ENCODE data around the gene SASH1.

Gene SASH1

DNA sequence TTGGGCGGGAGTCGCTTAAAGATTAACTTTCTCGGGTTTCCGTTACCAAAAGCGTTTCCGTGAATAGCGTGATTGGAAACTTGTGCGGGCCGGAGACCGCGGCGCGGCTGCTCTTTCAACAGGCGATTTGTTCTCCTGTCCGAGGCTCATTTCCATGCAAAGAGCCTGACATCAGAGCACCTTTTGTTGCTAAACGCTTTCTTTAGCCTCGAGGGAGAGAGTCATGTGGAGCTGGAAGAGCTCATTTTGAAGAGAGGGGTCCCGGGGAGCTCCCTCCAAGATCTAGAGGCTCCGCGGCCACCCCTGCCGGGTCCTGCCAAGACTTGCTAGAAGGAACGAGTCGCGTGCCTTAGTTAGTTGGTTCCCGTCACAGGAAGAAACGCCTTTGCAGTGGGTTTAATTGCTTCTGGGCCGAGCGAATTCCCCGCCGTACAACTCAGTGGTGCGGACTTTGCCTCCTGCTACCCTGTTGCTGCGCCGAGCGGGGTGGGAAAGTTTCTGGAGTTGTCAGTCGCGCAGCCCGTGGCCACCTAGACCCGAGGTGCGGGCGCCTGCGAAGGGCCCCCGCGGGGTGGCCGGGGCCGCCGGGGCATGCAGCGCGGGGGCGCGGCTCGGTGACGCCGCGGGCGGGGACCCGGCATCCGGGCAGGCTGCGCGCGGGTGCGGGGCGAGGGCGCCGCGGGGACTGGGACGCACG, at the start of gene SASH1:
Gene SASH1, plus strand, starts transcription at position 489 of the 697 bp plus-strand sequence. CDS start 230 bp downstream, outside the sequence.
- ATAC-seq, result no peak

DNA sequence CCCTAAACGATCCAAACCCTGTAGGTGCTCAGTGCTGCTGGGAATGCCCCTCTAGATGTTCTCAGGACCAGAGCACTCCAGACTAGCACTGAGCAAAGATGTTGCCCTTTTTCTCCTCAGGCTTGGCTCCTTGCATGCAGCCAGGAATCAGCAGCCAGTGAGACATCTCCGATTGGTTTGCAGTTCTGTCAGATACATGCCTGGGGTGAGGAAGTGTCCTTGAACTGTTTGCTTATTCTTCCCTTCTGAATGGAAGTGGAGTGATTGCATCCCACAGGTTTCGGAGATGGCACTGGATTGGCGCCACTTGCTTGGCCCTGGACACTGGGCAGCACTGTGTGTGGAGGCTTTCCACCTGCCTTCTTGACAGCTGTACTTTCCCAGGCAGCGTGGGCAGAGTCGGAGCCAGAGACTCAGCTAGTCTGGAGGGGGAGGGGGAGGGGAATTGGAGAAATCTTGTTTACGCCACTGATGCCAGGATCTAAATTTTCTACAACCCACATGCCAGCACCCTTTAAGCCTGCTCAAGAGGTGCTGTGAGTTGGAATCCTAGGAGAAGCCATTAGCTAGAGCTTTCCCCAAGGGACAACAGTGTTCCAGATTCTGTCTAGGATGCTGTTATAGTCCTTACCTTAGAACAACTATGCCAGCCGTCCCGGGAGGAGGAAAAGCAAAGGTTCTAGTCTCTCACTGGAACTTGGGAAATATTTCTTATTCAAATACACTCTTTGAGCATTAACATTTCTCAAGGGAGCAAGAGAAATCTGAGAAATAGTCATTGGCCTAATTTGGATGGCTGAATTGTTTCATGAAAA, 49.2 kb upstream of the SASH1 start:
- ATAC-seq, result no peak

DNA sequence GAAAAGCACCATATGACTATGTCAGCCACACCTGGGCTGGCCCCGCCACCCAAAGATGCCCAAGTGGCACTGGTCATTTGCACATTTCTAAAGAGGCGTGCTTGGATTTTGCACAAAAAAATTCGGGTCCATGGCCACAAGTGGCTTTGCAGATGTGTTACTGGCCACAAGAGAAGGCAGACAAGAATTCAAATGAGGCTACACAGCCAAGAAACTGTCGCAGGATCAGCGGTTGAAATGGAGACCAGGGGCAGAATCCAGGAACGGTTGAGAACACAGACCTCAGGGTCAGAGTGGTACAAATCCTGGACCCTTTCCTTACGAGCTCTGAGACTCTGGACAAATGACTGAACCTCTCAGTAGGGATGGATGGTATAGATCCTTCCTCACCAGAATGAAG, 48.6 kb upstream of the SASH1 start:
- ATAC-seq, result no peak

DNA sequence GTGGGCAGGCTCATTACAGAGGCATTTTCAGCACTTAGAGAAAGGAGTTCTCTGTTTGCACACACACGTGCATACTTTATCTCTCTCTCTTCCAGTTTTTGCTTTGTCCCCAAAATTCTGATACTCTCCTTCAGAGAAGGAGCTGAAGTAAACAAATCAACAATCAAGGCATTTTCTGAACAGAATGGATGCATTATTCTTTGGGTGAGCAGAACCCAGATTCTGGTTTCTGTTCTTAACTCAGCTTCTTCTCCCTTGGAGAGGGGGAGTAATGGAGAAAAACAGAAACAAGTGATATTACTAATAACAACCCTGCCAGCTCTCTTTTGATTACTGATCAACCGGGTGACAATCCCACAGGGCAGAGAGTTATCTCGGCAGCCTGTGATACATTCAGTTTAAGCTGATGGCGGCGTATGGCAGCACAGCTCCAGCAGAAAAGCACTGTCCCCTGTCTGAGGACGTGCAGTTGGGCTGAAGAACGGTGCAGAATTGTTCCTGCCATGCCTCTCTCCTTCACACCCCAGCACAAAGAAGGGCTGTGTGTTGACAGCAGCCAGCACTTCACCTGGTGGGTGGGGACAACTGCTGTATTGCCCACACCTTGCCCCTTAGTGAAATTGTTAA, 47.3 kb upstream of the SASH1 start:
- ATAC-seq, result no peak

DNA sequence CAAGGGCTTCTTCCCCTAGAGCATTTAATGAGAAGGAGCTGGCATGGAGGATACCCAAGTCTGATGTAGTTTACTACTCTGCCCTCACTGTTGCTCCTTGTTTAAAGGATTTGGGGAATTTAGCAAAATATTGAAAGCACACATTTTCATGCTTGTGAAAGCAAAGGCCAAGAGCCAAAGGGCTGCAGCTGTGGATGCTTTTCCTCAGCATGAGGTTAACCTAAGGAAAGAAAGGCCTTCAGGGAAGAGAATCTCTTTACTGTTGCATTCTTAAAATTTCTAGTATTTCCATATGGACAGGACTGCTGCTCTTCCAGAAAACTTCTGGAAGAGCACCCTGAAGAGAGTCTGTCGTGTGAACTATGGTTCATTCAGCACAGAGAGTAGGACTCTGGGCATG, 45.9 kb upstream of the SASH1 start:
- no peak for ATAC-seq

DNA sequence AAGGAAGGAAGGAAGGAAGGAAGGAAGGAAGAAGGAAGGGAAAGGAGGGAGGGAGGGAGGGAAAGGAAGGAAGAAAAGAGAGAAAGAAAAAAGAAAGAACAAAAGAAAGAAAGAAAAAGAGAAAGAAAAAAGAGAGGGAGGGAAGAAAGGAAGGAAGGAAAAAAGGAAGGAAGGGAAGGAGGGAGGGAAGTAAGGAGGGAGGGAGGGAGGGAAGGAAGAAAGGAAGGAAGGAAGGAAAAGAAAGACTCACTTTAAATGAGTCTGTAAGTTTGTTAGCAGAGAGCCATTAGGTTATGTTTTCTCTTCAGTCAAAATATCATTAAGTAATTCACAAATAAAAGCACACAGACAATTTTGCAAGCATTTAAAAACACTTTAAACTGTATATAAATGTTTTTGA, 44.0 kb upstream of the SASH1 start:
- ATAC-seq, result no peak

DNA sequence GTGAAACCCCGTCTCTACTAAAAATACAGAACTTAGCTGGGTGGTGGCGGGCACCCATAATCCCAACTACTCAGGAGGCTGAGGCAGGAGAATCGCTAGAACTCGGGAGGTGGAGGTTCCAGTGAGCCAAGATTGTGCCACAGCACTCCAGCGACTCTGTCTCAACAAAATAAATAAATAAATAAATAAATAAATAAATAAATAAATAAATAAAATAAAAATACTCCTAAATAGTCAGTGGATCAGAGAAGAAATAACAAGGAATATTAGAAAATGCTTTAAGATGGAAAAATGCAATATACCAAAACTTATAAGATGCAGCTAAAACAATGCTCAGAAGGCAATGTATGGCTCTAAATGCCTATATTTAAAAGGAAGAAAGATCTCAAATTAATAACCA, 39.0 kb upstream of the SASH1 start:
- no peak for ATAC-seq

DNA sequence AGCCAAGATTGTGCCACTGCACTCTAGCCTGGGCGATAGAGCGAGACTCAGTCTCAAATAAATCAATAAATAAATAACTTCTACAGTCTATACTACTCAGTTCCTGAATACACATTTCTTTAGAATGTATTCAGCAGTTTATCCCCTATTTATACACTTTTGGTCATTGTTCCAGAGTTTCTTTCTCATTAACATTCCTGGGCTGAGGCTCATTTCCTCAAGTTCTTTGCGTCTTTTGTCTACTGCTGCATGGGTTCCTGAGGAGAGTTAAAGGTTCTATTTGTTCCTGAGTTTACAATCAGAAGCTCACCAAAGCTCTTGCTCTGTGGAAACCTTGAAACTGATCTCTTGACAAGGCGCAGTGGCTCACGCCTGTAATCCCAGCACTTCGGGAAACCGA, 37.7 kb upstream of the SASH1 start:
- ATAC-seq, result no peak

DNA sequence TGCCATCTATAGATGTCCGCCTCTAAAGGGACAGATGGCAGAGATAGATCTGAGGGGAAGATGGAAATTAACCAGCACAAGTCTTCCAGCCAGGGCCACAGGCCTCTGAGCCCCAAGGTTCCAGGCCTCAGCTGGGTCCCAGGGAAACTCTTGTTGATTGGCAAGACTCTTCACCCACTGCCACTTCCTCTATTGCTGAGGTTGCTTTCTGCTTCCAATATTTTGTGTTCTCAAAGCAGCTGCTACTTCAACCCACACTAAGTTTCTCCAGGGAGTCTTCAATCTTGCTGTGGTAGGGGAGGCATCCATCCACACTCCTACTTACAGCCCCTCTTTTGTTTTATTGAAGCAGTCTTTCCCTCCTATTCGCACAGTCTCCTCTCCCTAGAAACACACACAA, 36.4 kb upstream of the SASH1 start:
- ATAC-seq, result no peak

DNA sequence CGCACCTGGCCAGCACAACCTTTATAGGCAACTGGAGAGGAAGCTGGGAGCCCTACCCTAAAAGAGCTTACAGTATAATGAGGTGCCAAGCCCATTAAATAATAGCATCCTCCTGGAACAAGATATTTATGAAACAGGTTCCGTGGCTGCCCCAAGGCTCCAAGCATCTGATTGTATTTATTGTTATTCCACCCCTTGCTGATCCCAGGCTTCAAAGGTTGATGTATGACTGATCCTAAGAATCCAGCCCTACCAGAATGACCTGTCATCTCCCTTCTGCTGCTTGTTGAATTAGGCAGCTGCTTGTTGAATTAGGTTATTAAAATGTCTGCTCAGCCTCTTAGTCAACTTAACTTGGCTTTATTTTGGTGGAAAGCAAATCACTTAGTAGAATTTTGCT, 35.2 kb upstream of the SASH1 start:
- no peak for ATAC-seq

DNA sequence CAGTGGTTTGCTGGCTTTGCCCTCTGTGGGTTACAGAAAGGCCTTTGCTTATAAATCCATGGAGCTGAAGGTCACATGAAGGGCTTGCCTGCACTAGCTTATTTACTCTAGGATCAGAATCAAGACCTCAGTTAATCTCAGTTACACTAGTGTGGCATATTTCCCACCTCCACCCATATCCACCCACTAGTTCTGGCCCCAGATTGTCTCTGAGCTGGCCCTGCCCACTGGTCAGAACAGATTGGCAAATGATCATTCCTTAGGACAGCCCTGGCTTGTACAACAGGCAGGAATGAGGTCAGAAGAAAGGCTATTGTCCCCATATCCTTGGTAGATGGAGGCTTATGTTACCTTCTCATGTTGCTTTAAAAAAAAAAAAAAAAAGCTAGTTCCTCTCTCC, 33.3 kb upstream of the SASH1 start:
- no peak for ATAC-seq

DNA sequence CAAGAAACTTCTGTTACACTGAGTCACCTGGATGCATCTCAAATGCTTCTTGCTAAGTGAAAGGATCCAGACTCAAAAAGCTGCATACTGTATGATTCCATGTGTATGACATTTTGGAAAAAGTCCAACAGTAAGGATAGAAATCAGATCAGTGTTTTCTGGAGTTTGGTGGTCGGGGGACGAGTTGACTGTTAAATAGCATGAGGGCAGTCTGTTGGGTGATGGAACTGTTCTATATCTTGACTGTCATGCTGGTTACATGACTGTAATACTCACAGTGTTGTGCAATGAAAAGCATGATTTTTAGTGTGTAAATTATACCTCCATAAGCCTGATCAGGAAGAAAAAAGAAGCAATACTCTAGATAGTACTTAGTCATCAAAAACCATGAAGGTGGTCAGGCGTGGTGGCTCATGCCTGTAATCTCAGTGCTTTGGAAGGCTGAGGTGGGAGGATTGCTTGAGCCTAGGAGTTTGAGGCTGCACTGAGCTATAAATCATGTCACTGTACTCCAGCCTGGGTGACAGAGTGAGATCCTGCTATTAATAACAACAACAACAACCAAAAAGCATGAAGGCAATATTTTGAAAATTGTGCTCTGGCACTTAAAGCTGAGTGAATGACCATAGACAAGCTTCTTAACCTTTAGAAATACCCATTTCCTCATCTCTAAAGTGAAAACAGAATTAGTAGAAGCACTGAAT, 30.5 kb upstream of the SASH1 start:
- no peak for ATAC-seq

DNA sequence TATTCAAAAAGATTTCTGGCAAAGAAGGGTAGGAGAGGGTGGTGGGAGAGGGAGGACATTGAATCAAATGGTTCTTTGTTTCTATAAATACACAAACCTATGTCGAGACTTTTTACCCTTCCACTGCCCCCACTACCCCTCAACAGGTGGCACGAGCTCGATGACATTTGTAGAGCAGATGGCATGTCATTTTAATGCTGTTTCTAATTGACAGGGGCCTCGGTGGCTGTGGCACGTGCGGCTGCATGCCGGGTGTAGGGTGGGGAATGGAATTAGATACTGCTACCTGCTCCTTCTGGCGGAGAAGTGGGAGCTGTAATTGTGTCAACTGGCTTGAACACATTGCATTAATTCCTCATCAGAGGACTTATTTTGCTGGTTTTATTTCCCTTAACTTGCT, 29.1 kb upstream of the SASH1 start:
- ATAC-seq, result no peak

DNA sequence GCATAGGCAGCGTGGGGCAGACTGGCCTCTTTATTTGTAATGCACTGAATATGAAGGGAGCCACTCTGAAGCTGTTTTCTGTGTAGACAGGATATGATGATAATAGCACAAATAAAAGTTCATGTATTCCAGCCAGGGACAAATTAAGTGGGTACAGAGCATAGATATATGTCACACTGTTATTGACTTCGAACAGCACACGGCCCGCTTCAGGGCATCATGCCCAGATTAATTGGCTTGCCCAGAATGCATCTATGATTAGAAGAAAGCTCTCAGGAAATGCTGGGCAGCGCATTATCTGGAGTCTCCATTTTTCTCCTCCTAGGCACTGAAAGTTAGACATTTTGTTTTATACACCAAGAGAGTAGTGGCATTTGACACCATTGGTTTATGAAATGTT, 26.3 kb upstream of the SASH1 start:
- ATAC-seq, result no peak

DNA sequence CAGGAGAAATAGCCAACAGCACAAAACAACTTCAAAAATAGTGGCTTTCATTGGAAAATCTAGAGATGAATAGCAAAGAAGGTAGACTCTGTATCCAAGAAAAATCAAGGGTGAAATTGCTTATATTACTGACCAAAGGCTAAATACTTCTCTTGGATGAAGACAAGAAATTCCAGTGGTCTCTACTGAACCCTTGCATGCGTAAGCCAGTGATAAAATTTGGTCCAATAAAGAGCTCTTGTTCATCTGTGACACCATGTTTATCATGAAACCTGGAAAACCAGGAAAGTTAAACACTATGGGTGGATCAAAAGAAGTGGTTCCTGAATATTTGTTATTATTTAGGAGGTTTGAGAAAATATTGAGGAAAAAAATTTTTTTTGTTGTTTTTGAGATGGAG, 25.6 kb upstream of the SASH1 start:
- no peak for ATAC-seq

DNA sequence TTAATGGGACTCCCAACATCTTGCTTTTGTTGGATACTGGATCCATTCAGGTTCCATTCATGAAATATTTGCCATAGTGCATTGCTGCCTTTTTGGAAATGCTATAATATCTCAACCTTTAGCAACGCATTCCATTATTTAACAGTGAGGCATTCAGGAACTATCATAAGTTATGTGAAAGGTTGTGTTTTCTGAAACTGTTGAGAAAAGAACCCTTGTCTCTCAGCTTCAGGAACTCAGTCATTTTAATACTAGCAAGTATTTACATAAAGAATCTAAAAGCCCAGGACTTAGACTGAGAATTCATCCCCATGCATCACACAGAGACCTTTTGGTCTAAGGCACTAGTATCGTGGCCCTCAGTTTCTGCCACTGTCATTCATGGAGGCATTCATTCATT, 24.9 kb upstream of the SASH1 start:
- ATAC-seq, result no peak

DNA sequence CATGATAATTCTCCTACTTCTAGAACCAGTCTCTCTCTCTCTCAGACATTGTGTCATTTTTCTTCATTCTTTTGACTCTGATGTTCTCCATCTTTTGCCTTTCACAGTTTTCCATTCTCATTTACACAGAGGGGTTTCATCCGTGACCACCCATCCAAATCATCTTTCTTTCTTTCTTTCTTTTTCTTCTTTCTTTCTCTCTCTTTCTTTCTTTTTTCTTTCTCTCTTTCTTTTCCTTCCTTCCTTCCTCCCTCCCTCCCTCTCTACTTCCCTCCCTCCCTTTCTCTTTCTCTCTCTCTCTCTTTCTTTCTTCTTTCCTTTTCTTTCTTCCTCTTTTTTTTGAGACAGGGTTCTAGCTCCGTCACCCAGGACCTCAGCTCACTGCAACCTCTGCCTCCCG, 19.9 kb upstream of the SASH1 start:
- ATAC-seq, result no peak

DNA sequence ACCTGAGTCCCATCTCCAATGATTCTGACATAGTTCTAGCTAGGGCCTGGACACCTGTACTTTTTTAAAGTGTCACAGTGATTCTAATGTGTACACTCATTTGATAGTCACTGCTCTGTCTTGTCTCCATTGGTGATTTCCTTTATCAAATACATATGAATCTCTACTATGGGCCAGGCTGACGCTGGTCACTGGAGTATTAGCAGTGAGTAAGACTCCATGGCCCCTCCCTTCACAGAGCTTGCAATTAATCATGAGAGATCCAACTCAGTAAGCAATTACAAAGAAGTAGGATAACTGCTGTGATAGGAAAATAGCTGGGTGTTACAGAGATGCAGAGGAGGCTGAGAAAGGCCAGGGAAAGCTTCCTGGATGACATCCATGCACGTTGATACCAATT, 19.3 kb upstream of the SASH1 start:
- no peak for ATAC-seq

DNA sequence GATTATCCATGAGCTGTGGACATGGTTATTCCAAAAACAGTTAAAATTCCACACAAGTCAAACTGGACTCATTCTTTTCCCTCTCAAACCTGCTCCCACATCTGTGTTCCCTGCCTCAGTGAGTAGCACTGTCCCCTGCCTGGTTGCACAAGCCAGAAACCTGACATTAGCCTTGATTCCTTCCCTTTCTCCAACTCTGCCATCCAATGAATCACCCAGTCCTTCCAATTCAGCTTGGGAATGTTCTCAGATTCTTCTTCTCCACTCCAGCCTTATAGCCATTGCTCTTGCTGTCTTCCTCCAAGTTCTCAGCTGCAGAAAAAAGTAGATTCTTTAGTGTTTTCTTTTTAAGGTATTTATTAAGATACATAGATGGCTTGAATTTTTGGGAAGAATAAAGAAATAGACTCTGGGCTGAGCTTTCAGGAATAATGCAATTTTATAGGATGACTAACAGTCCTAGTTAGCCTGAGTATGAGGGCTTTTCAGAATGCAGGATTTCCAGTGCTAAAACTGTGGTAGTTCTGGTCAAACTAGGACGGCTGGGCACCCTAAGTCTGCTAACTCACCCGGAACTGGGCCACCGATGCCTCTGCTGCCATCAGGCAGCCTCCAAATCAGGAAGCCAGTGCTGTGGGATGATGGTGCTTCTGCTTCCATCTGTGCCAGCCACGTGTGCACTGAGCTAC, 18.2 kb upstream of the SASH1 start:
- ATAC-seq, result no peak

DNA sequence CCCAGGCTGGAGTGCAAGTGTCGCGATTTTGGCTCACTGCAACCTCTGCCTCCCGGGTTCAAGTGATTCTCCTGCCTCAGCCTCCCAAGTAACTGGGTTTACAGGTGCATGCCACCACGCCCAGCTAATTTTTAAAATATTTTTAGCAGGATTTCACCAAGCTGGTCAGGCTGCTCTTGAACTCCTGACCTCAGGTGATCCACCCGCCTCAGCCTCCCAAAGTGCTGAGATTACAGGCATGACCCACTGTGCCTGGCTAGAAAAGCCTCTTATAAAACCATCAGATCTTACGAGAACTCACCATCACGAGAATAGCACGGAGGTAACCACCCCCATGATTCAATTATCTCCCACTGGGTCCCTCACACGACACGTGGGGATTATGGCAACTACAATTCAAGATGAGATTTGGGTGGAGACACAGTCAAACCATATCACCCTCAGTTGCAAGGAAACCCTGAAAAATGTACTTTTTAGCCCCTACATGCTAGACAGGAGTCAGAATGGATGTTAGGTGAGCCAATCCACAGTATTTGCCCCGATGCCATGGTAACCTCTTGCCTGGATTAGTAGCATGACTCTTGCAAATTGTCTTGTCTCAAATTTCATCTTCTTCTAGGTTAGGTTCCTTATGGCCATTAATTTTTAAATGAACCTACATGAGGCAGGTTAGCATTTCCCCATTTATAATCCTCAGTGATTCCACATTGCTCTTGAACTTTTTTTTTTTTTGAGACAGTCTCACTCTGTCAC, 17.1 kb upstream of the SASH1 start:
- no peak for ATAC-seq

DNA sequence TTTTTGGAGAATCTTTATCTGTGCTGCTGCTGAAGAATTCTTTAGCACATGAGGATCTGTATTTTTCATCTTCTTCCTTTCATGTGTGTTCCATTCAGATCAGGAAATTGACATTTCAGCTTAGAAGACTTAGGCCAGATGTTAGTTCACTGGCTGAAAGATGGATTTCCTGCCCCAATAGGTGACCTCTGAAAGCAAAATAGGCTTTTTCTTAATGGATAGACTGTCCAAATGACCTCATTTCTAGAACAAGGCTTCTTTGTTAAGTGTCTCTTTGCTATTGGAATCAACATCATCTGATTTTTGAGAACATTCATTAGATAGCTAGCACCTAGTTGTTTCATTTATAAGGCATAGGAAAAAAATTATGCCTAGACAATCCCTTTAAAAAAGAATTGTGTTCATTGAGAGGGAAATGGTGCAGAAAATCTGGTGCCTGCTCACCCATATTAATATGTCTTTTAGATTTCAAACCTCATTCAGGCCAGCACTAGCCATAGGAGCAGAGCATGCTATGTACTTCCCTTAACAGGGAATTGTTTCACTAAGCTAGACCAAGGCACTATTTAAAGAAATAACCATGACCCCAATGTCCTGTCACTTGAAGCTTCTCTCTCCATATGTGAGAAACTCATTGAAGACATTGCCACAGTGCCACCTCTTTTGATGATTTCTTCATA, 13.6 kb upstream of the SASH1 start:
- ATAC-seq, result no peak
